Activated naive CD8-positive, alpha-beta T cell treated with anti-CD3 and anti-CD28 coated beads, Interleukin-2, amount 50 U/mL, for 24 hours (primary cell): Measurements from ENCODE around the gene TSC22D1.

Source experiments
- ATAC-seq: fragments of 150-1000 bp; cut with Tn5 transposase; one replicate; pipeline ENCODE4 v1.10.0; 2021
- DNase-seq: peaks from one replicate; pipeline ENCODE4 v3.0.0; 2021
- H3K27ac Mint-ChIP-seq: one replicate; pipeline ENCODE4 v1.8.0; 2021; ENCODE audit warnings: mild to moderate bottlenecking, mixed read lengths
- H3K27me3 Mint-ChIP-seq: one replicate; pipeline ENCODE4 v1.8.0; 2021; ENCODE audit warnings: mixed read lengths
- H3K36me3 Mint-ChIP-seq: one replicate; pipeline ENCODE4 v1.8.0; 2021; ENCODE audit warnings: low read depth, mixed read lengths
- H3K4me1 Mint-ChIP-seq: one replicate; pipeline ENCODE4 v1.8.0; 2021; ENCODE audit warnings: mixed read lengths
- H3K4me3 Mint-ChIP-seq: one replicate; pipeline ENCODE4 v1.8.0; 2021; ENCODE audit warnings: mild to moderate bottlenecking, moderate library complexity, mixed read lengths
- H3K9me3 Mint-ChIP-seq: one replicate; pipeline ENCODE4 v1.8.0; 2021; ENCODE audit warnings: mixed read lengths

Gene TSC22D1

GRCh38 chr13:44396701-44397580, 179.2 kb downstream of the TSC22D1 start:
- no peaks in the 10 kb centered on the region for H3K9me3 Mint-ChIP-seq
- H3K27ac Mint-ChIP-seq = no peak overlapping the region
- no peaks in the 10 kb centered on the region for H3K36me3 Mint-ChIP-seq
- H3K4me3 Mint-ChIP-seq = no peak overlapping the region
- no peak for ATAC-seq
- no peaks in the 10 kb centered on the region for H3K4me1 Mint-ChIP-seq
- no peak for DNase-seq
- H3K27me3 Mint-ChIP-seq = peaks cover 8% of the 10 kb centered on the region

DNA sequence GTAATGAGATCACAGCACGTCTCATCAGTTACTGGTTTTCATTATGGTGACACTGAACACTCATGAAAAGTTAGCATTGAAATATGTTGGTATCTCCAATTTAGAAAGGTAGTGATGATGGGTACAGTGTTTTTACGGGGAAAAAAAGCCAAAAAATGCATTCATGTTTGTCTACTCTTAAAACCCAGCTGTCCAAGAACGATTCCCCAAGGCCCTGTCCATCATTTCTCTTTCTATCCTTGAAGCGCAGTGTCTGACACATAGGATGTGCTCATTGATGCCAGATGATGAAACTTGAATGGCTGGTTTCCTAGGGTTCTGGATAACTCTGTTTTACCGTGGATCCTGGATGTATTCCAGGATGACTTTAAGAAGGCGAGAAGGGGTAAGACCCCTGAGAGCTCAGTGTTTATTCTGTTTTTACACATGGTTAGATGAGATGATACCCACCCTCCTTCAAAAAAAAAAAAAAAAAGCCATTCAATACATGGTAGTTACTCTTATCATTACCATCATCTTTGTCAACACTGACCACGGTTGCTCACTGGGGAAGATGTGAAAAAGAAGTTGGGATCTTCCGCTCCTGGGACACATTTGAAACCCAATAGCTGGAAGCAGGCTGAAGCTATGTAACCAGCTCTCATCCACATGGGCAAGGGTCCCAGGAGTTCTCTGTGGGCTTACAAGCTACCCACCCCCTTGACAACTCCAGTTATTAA, 180.0 kb downstream of the TSC22D1 start:
- Mint-ChIP-seq H3K27ac (no peak overlapping the region), H3K27me3 (peaks cover 8% of the 10 kb centered on the region), H3K4me1 (no peaks in the 10 kb centered on the region), H3K9me3 (no peaks in the 10 kb centered on the region), H3K36me3 (no peaks in the 10 kb centered on the region), H3K4me3 (no peak overlapping the region)
- DNase-seq = no peak
- no peak for ATAC-seq

DNA sequence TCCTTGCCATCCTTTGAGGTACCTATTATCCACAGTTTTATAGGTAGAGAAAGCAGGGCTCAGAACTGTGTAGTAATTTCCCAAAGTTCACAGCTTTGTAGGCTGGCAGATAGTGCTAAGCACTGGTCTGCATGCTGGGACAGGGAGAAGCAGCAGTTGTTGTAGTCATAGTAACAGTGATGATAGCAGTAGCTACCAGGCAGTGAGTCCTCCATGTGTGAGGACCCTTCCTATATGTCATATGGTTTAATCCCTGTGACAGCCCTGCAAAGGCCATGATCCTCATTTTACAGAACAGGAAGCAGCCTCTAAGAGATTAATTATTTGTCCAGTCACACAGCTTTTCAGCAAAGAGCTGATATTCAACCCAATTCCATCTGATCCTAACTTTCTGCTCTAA, 181.5 kb downstream of the TSC22D1 start:
- Mint-ChIP-seq H3K4me1 (no peaks in the 10 kb centered on the region), H3K27me3 (peaks cover 12% of the 10 kb centered on the region), H3K36me3 (no peaks in the 10 kb centered on the region), H3K9me3 (no peaks in the 10 kb centered on the region), H3K4me3 (no peak overlapping the region), H3K27ac (no peak overlapping the region)
- DNase-seq (no peak), ATAC-seq (no peak)

DNA sequence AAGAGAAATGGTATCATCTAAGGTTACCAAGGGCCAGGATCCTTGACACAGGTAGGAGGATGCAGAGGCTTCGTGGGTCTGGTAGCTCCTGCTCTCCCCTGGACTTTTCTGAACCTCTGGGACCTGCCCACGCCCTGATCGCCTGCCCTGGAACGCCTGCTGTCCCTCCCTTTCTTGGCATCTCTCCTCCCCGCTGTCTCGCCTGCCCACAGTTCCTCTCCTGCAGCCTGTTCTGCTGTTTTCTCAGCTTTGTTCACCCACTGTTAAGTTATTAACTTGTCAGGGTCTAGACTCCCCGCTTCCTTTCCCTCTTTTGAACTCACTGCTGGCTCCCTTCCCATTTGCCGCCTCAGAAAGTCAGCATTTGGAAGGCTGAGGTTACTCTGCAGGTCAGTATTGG, 182.7 kb downstream of the TSC22D1 start:
- H3K4me1 Mint-ChIP-seq = no peaks in the 10 kb centered on the region
- no peak overlapping the region for H3K27ac Mint-ChIP-seq
- H3K27me3 Mint-ChIP-seq = peaks cover 12% of the 10 kb centered on the region
- ATAC-seq (no peak), DNase-seq (no peak)
- no peak overlapping the region for H3K4me3 Mint-ChIP-seq
- H3K36me3 Mint-ChIP-seq = no peaks in the 10 kb centered on the region
- H3K9me3 Mint-ChIP-seq = no peaks in the 10 kb centered on the region

GRCh38 chr13:44389876-44390275, 186.3 kb downstream of the TSC22D1 start:
- Mint-ChIP-seq H3K4me1 (no peaks in the 10 kb centered on the region), H3K36me3 (no peaks in the 10 kb centered on the region), H3K4me3 (no peak overlapping the region), H3K27me3 (peaks cover 12% of the 10 kb centered on the region), H3K9me3 (no peaks in the 10 kb centered on the region), H3K27ac (no peak overlapping the region)
- no peak for DNase-seq
- ATAC-seq = no peak

DNA sequence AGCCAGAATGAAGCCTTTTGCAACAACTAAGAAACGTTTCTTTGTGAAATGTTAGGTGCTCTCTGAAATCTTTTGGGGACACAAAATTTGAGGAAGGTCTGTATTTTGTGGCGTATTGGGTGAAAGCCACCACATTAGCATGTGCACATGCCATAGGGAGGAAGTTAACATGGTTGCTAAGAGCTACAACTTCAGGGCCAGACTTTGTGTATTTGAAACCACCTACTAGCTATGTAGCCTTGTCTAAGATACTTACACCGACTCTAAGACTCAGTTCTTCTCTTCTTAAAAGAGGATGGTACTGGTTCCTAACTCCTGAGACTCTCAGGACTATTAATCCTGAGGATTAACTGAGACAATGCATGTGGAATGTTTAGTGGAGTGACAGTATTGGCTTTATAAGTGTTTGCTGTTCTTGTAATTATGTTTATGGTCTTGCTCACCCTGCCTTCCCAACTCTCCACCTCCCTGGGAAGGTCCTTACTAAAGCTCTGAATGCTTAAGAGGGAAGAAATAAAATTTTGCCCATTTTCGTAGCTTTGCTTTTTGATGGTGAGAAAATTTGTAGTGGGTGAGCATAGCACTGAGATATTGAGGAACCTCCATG, 187.0 kb downstream of the TSC22D1 start:
- ATAC-seq (no peak), DNase-seq (no peak)
- H3K9me3 Mint-ChIP-seq = no peaks in the 10 kb centered on the region
- no peak overlapping the region for H3K4me3 Mint-ChIP-seq
- H3K4me1 Mint-ChIP-seq = no peaks in the 10 kb centered on the region
- peaks cover 12% of the 10 kb centered on the region for H3K27me3 Mint-ChIP-seq
- H3K36me3 Mint-ChIP-seq = no peaks in the 10 kb centered on the region
- H3K27ac Mint-ChIP-seq = no peak overlapping the region

GRCh38 chr13:44388427-44389059, 187.6 kb downstream of the TSC22D1 start:
- no peak overlapping the region for H3K4me3 Mint-ChIP-seq
- H3K9me3 Mint-ChIP-seq = no peaks in the 10 kb centered on the region
- ATAC-seq (no peak), DNase-seq (no peak)
- H3K36me3 Mint-ChIP-seq = no peaks in the 10 kb centered on the region
- H3K27me3 Mint-ChIP-seq = peaks cover 10% of the 10 kb centered on the region
- no peak overlapping the region for H3K27ac Mint-ChIP-seq
- H3K4me1 Mint-ChIP-seq = no peaks in the 10 kb centered on the region

- no peaks in the 10 kb centered on the region for H3K36me3 Mint-ChIP-seq
Measured at GRCh38 chr13:44386913-44387556, 189.1 kb downstream of the TSC22D1 start.

GRCh38 chr13:44385847-44386246, 190.3 kb downstream of the TSC22D1 start:
- Mint-ChIP-seq H3K27ac (no peak overlapping the region), H3K27me3 (peaks cover 3% of the 10 kb centered on the region), H3K9me3 (no peaks in the 10 kb centered on the region), H3K4me1 (no peaks in the 10 kb centered on the region), H3K36me3 (no peaks in the 10 kb centered on the region), H3K4me3 (no peak overlapping the region)
- DNase-seq (no peak), ATAC-seq (no peak)

More at GRCh38 chr13:44386913-44387556, 189.1 kb downstream of the TSC22D1 start:
- no peak for ATAC-seq
- no peak overlapping the region for H3K4me3 Mint-ChIP-seq
- H3K4me1 Mint-ChIP-seq = no peaks in the 10 kb centered on the region
- H3K27ac Mint-ChIP-seq = no peak overlapping the region
- no peaks in the 10 kb centered on the region for H3K9me3 Mint-ChIP-seq
- peaks cover 4% of the 10 kb centered on the region for H3K27me3 Mint-ChIP-seq
- DNase-seq = no peak

- Mint-ChIP-seq H3K4me1 (no peaks in the 10 kb centered on the region), H3K9me3 (no peaks in the 10 kb centered on the region), H3K36me3 (no peaks in the 10 kb centered on the region), H3K27me3 (no peaks in the 10 kb centered on the region), H3K4me3 (no peak overlapping the region), H3K27ac (no peak overlapping the region)
- DNase-seq (no peak), ATAC-seq (no peak)
Measured at GRCh38 chr13:44385401-44385800, 190.7 kb downstream of the TSC22D1 start.

DNA sequence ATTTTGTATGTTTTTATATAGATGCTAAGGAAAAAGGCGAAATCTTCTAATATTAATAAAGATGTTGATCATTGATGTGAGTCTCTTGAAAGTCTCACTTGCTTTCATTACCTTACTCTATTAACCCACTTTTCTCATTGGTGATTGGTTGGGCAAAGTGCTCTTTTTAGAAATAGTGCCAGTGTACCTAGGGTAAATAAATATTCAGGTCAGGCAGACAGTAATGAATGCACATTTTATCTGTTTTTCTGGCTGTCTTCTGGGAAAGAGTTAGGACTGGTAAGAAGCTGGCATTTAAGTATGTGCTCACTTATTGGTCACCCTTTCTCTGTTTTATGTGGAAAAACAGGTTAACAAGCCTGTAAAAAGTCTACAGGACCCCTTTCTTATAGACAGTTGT, 191.4 kb downstream of the TSC22D1 start:
- Mint-ChIP-seq H3K36me3 (no peaks in the 10 kb centered on the region), H3K4me1 (no peaks in the 10 kb centered on the region), H3K27ac (no peak overlapping the region), H3K4me3 (no peak overlapping the region), H3K9me3 (no peaks in the 10 kb centered on the region), H3K27me3 (no peaks in the 10 kb centered on the region)
- ATAC-seq (no peak), DNase-seq (no peak)

DNA sequence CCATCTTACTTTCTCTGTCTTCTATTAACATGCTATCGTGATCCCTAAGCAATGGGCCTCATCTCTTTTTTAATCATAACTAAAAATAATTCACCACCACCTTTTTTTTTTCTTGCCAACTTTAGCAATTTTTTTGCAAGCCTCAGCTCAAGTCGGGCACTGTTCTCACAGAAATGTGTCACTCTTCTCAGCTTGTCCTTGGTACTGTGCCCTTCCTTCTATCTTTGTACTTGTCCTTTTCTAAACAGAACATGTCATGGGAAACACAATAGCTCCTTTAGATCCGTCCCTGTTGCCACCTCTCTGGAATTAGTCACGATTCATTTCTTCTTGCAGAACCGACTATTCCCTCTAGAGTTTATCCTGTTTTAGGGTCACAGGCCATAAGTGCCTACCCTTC, 192.2 kb downstream of the TSC22D1 start:
- H3K4me3 Mint-ChIP-seq = no peak overlapping the region
- no peak for DNase-seq
- H3K36me3 Mint-ChIP-seq = no peaks in the 10 kb centered on the region
- H3K27me3 Mint-ChIP-seq = no peaks in the 10 kb centered on the region
- no peaks in the 10 kb centered on the region for H3K4me1 Mint-ChIP-seq
- no peak for ATAC-seq
- no peak overlapping the region for H3K27ac Mint-ChIP-seq
- no peaks in the 10 kb centered on the region for H3K9me3 Mint-ChIP-seq

DNA sequence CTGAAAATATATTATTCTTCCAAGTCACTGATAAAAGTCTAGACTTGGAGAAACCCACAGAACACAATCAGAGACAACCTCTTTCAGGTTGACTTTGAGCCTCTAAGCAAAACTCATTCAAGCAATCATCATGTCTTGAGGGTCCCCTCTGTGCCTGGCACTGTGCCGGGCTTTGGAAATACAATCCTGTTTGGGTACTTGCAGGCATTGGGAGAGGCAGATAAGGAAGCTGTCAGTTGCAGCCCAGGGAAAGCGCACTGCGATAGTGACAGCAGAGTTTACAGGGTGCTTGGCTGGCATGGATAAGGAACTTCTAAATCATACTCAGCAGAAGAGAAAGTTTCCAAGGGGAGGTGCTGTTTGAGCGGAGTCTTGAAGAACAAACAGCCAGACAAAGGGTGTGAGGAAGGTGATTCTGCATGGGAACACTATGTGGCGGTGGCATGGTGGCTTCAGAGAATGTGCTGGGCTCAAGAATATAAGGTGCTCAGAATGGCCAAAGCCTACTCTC, 193.4 kb downstream of the TSC22D1 start:
- ATAC-seq (no peak), DNase-seq (no peak)
- Mint-ChIP-seq H3K36me3 (no peaks in the 10 kb centered on the region), H3K4me3 (no peak overlapping the region), H3K9me3 (no peaks in the 10 kb centered on the region), H3K27me3 (no peaks in the 10 kb centered on the region), H3K4me1 (no peaks in the 10 kb centered on the region), H3K27ac (no peak overlapping the region)
